Astrocyte (in vitro differentiated cells and primary cell): Measurements from ENCODE around the gene CALHM4. TPM values are rescaled to one million over a fixed set of nuclear protein-coding genes. Genes with fewer than 3 reads are reported as not detected.

Source experiments
- DNase-seq: peaks from one replicate; pipeline ENCODE4 v3.0.0-alpha.2; 2010; ENCODE audit warnings: low read depth
- FAIRE-seq: peaks from 2 replicates; lab custom pipeline; 2011; peaks lifted over from hg19 to GRCh38; lab: Jason Lieb, UNC
- H2AFZ ChIP-seq: 2 replicates; pipeline ENCODE4 v1.6.0; 2012; ENCODE audit warnings: low read depth, low read length, inconsistent platforms
- H3K27ac ChIP-seq: 2 replicates; pipeline ENCODE4 v1.5.1; 2011; ENCODE audit warnings: low read depth, low read length, inconsistent platforms
- H3K27me3 ChIP-seq: 2 replicates; pipeline ENCODE4 v1.6.0; 2011; ENCODE audit warnings: low read length, inconsistent platforms; ENCODE audit not compliant: insufficient read depth
- H3K36me3 ChIP-seq: 2 replicates; pipeline ENCODE4 v1.5.1; 2011; ENCODE audit warnings: low read length, inconsistent platforms; ENCODE audit not compliant: insufficient read depth
- H3K4me1 ChIP-seq: 2 replicates; pipeline ENCODE4 v1.5.1; 2011; ENCODE audit warnings: low read length, inconsistent platforms; ENCODE audit not compliant: insufficient read depth
- H3K4me2 ChIP-seq: 2 replicates; pipeline ENCODE4 v1.6.0; 2012; ENCODE audit warnings: low read length, inconsistent platforms
- H3K4me3 ChIP-seq: 2 replicates; pipeline ENCODE4 v1.5.1; 2011; ENCODE audit warnings: low read depth, mild to moderate bottlenecking, low read length, inconsistent platforms; ENCODE audit not compliant: insufficient read depth
- H3K79me2 ChIP-seq: 2 replicates; pipeline ENCODE4 v1.6.0; 2012; ENCODE audit warnings: mild to moderate bottlenecking, low read length, inconsistent platforms; ENCODE audit not compliant: insufficient read depth
- H3K9ac ChIP-seq: 2 replicates; pipeline ENCODE4 v1.6.0; 2012; ENCODE audit warnings: mild to moderate bottlenecking, low read length, inconsistent platforms
- H3K9me3 ChIP-seq: 2 replicates; pipeline ENCODE4 v1.5.1; 2012; ENCODE audit warnings: low read depth, mild to moderate bottlenecking, low read length, inconsistent platforms; ENCODE audit not compliant: insufficient read depth
- H4K20me1 ChIP-seq: 2 replicates; pipeline ENCODE4 v1.6.0; 2012; ENCODE audit warnings: low read length, inconsistent platforms; ENCODE audit not compliant: insufficient read depth
- H3K27ac Mint-ChIP-seq: one replicate; pipeline ENCODE4 v1.8.0; 2021; ENCODE audit warnings: mild to moderate bottlenecking, mixed read lengths; ENCODE audit not compliant: unreplicated experiment
- H3K27me3 Mint-ChIP-seq: one replicate; pipeline ENCODE4 v1.8.0; 2021; ENCODE audit warnings: low read depth, mixed read lengths; ENCODE audit not compliant: unreplicated experiment
- H3K36me3 Mint-ChIP-seq: one replicate; pipeline ENCODE4 v1.8.0; 2021; ENCODE audit warnings: low read depth, mixed read lengths; ENCODE audit not compliant: unreplicated experiment
- H3K4me1 Mint-ChIP-seq: one replicate; pipeline ENCODE4 v1.8.0; 2021; ENCODE audit warnings: low read depth, mixed read lengths; ENCODE audit not compliant: unreplicated experiment
- H3K4me3 Mint-ChIP-seq: one replicate; pipeline ENCODE4 v1.8.0; 2021; ENCODE audit warnings: mild to moderate bottlenecking, moderate library complexity, mixed read lengths; ENCODE audit not compliant: unreplicated experiment
- H3K9me3 Mint-ChIP-seq: one replicate; pipeline ENCODE4 v1.8.0; 2021; ENCODE audit warnings: mild to moderate bottlenecking, mixed read lengths; ENCODE audit not compliant: unreplicated experiment
- CTCF ChIP-seq: IDR thresholded peaks from 2 replicates; pipeline ENCODE4 v1.5.1; 2011; ENCODE audit warnings: low read depth, mild to moderate bottlenecking, inconsistent platforms, low read length, moderate library complexity; ENCODE audit not compliant: insufficient read depth
- EZH2 ChIP-seq: IDR thresholded peaks from 2 replicates; pipeline ENCODE4 v1.6.1; 2012; ENCODE audit warnings: mild to moderate bottlenecking, low read length, inconsistent platforms; ENCODE audit not compliant: insufficient read depth
- total RNA-seq: library from RNA; stranded (reverse); gene quantifications from 2 replicates; pipeline ENCODE4 v1.2.1, GENCODE V29; 2021

CALHM4 gene
- total RNA-seq, 1 donor from 2014 or later: 0.20 TPM

- H3K4me2 ChIP-seq: no peak overlapping the region
- DNase-seq (no peak), FAIRE-seq (no peak)
- H3K27ac Mint-ChIP-seq: no peak overlapping the region
- no peaks in the 10 kb centered on the region for H3K9me3 ChIP-seq
- no peaks in the 10 kb centered on the region for H3K27me3 ChIP-seq
- H2AFZ ChIP-seq: no peak overlapping the region
- H4K20me1 ChIP-seq: peaks cover 36% of the 10 kb centered on the region
- peaks cover 23% of the 10 kb centered on the region for H3K4me1 Mint-ChIP-seq
- H3K9ac ChIP-seq: no peak overlapping the region
- H3K27me3 Mint-ChIP-seq: no peaks in the 10 kb centered on the region
- no peak for TF ChIP-seq EZH2
- no peak for TF ChIP-seq CTCF
- no peak overlapping the region for H3K4me3 ChIP-seq
- H3K4me1 ChIP-seq: peaks cover 6% of the 10 kb centered on the region
- H3K9me3 Mint-ChIP-seq: no peaks in the 10 kb centered on the region
- peaks cover 7% of the 10 kb centered on the region for H3K36me3 ChIP-seq
- no peak overlapping the region for H3K4me3 Mint-ChIP-seq
- H3K27ac ChIP-seq: no peak overlapping the region
- H3K79me2 ChIP-seq: peaks cover 86% of the 10 kb centered on the region
- peaks cover 9% of the 10 kb centered on the region for H3K36me3 Mint-ChIP-seq
These were observed 23.9 kb downstream of the CALHM4 start for GRCh38 chr6:116577486-116577885.

GRCh38 chr6:116578335-116578734 lies 24.8 kb downstream of the CALHM4 start:
- FAIRE-seq: no peak
- Mint-ChIP-seq H3K4me3 (no peak overlapping the region), H3K9me3 (no peaks in the 10 kb centered on the region), H3K27me3 (no peaks in the 10 kb centered on the region), H3K36me3 (peaks cover 9% of the 10 kb centered on the region), H3K4me1 (peaks cover 20% of the 10 kb centered on the region), H3K27ac (no peak overlapping the region)
- H3K4me1 ChIP-seq: no peaks in the 10 kb centered on the region
- H3K4me3 ChIP-seq: no peak overlapping the region
- peaks cover 28% of the 10 kb centered on the region for H4K20me1 ChIP-seq
- no peak overlapping the region for H3K9ac ChIP-seq
- H3K27ac ChIP-seq: no peak overlapping the region
- peaks cover 10% of the 10 kb centered on the region for H3K36me3 ChIP-seq
- no peak for DNase-seq
- TF ChIP-seq EZH2 (no peak), CTCF (no peak)
- no peak overlapping the region for H2AFZ ChIP-seq
- peaks cover 80% of the 10 kb centered on the region for H3K79me2 ChIP-seq
- no peaks in the 10 kb centered on the region for H3K9me3 ChIP-seq
- H3K4me2 ChIP-seq: no peak overlapping the region
- H3K27me3 ChIP-seq: no peaks in the 10 kb centered on the region

- no peak overlapping the region for H3K27ac ChIP-seq
- peaks cover 23% of the 10 kb centered on the region for H4K20me1 ChIP-seq
- no peak overlapping the region for H3K4me3 Mint-ChIP-seq
- TF ChIP-seq EZH2: no peak
- no peak for TF ChIP-seq CTCF
- peaks cover 76% of the 10 kb centered on the region for H3K79me2 ChIP-seq
- H3K4me1 Mint-ChIP-seq: peaks cover 20% of the 10 kb centered on the region
- FAIRE-seq (no peak), DNase-seq (no peak)
- H3K9ac ChIP-seq: no peak overlapping the region
- no peak overlapping the region for H3K4me2 ChIP-seq
- no peaks in the 10 kb centered on the region for H3K9me3 Mint-ChIP-seq
- H3K27me3 ChIP-seq: no peaks in the 10 kb centered on the region
- no peaks in the 10 kb centered on the region for H3K9me3 ChIP-seq
- peaks cover 9% of the 10 kb centered on the region for H3K36me3 Mint-ChIP-seq
- H3K27me3 Mint-ChIP-seq: no peaks in the 10 kb centered on the region
- H3K36me3 ChIP-seq: peaks cover 12% of the 10 kb centered on the region
- H3K27ac Mint-ChIP-seq: no peak overlapping the region
- no peak overlapping the region for H2AFZ ChIP-seq
- H3K4me1 ChIP-seq: no peaks in the 10 kb centered on the region
- no peak overlapping the region for H3K4me3 ChIP-seq
These were observed 25.6 kb downstream of the CALHM4 start for GRCh38 chr6:116579143-116579542.
